ENCODE data around the gene UIMC1.

DNA sequence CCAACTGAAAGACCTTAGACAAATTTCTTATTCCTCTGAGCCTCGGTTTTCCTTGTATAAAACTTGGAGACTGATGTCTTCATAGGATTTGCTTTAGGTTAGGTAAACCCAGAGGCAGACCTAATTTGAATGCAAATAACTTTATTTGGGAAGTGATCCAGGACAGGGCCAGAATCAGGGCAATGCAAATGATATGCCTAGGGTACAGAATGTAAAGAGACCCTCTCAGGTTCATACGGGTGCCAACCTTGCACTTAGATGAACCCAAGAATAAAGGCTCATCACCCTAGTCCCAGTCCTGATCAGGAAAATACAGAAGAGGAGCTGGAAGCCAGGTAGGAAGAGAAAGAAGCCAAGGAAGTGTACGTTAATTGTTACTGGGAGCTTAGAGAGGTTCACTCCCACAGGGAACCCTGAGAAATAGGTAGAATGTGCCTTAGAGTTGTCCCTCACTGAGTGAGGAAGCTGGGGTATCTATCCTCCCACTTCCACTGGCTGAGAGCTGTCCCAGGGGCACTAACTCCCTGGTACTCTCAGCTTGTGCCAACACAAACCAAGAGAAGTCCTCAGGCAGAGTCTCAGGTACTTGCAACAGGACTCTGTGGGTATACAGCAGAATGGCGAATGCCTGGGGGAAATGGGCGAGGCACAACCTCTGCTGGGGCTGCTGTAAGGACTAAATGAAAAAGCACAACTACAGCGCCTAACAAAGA, 104.3 kb downstream of the UIMC1 start:
- TF ChIP-seq, protein P1, sequence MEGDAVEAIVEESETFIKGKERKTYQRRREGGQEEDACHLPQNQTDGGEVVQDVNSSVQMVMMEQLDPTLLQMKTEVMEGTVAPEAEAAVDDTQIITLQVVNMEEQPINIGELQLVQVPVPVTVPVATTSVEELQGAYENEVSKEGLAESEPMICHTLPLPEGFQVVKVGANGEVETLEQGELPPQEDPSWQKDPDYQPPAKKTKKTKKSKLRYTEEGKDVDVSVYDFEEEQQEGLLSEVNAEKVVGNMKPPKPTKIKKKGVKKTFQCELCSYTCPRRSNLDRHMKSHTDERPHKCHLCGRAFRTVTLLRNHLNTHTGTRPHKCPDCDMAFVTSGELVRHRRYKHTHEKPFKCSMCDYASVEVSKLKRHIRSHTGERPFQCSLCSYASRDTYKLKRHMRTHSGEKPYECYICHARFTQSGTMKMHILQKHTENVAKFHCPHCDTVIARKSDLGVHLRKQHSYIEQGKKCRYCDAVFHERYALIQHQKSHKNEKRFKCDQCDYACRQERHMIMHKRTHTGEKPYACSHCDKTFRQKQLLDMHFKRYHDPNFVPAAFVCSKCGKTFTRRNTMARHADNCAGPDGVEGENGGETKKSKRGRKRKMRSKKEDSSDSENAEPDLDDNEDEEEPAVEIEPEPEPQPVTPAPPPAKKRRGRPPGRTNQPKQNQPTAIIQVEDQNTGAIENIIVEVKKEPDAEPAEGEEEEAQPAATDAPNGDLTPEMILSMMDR (conservative IDR thresholded peaks at IDR 0.05; ENCODE audit: low read depth, low read length): no peak
- TF ChIP-seq POLR2A (IDR thresholded peaks at IDR 0.05; ENCODE audit: low read depth, low read length) (no peak), SMC3 (IDR thresholded peaks at IDR 0.05; ENCODE audit: low read depth, low read length) (no peak), BHLHE40 (IDR thresholded peaks at IDR 0.05; ENCODE audit: low read depth, low read length) (no peak), RAD21 (IDR thresholded peaks at IDR 0.05; ENCODE audit: low read length) (no peak), RFX5 (IDR thresholded peaks at IDR 0.05; ENCODE audit: low read depth, low read length) (no peak), CEBPB (IDR thresholded peaks at IDR 0.05; ENCODE audit: low read depth, low read length) (no peak), FOS (IDR thresholded peaks at IDR 0.05; ENCODE audit: low read depth, low read length) (no peak), MXI1 (IDR thresholded peaks at IDR 0.05; ENCODE audit: borderline replicate concordance, low read depth, low read length) (no peak), MAZ (IDR thresholded peaks at IDR 0.05; ENCODE audit: borderline replicate concordance, low read depth, low read length) (no peak), CHD1 (IDR thresholded peaks at IDR 0.05; ENCODE audit: low read depth, low read length) (no peak)
- TF ChIP-seq, protein P2, sequence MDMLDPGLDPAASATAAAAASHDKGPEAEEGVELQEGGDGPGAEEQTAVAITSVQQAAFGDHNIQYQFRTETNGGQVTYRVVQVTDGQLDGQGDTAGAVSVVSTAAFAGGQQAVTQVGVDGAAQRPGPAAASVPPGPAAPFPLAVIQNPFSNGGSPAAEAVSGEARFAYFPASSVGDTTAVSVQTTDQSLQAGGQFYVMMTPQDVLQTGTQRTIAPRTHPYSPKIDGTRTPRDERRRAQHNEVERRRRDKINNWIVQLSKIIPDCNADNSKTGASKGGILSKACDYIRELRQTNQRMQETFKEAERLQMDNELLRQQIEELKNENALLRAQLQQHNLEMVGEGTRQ (IDR thresholded peaks at IDR 0.05; ENCODE audit: low read depth, low read length): no peak

All from IMR-90 (cell line).